GM18861 (cell line): ENCODE data around the gene STOML1.
"Not testable (repeated sequence)": the region's sequence is repeated elsewhere in the genome, so short reads cannot be mapped to it uniquely, and the experiment has no call there.

ENCODE experiments used
- ATAC-seq: cut with Tn5 transposase; IDR thresholded peaks from one replicate; pipeline ENCODE4 v1.9.1; 2021; ENCODE audit not compliant: unreplicated experiment

Gene STOML1

GRCh38 chr15:73948982-73949381 lies 43.1 kb downstream of the STOML1 start:
- no peak for ATAC-seq

GRCh38 chr15:73948396-73948795 lies 43.7 kb downstream of the STOML1 start:
- no peak for ATAC-seq

DNA sequence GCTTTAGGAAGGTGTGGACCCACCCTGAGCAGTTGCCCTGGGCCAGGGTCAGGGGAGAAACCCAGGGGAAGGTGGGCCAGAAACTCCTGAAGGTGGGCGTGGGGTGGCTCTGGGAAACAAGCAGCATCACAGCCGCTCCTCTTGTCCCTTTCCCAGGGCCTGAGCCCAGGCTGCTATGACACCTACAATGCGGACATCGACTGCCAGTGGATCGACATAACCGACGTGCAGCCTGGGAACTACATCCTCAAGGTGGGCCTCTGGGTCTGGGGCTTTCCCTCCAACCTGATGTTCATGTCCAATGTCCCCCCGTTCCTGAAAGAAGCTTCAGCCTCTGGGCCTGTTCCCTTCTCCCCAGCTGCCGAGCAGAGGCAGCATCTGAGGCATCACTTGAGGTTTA lies 44.4 kb downstream of the STOML1 start:
- ATAC-seq, result no peak

- ATAC-seq, result no peak
These were observed 45.2 kb downstream of the STOML1 start for GRCh38 chr15:73946795-73947370.

DNA sequence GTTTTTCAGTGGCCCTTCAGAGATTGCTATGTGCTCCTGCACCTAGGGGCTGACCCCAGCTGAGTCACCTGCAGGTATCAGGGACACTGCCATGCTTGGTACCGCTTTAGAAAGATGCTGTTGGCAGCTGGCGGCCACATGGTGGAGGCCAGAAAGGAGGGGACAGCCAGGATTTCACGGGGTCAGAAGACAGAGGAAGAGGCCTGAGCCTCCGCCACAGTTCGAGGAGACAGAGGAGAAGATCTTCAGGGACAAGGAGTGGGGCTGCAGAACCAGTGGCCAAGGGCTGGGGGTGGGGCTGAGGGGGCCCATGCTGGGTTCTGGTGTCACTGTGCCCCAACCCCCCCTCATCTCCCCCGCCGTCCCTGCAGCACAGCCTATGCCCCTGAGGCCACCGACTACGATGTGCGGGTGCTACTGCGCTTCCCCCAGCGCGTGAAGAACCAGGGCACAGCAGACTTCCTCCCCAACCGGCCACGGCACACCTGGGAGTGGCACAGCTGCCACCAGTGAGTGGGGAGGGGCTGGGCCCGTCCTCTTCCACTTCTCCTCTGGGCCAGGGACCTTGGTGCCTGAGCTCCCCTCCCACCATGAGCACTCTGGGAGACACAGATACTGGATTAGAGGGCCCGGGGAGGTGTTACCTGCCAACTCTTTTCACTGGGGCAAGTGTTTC lies 45.9 kb downstream of the STOML1 start:
- ATAC-seq, result no peak

DNA sequence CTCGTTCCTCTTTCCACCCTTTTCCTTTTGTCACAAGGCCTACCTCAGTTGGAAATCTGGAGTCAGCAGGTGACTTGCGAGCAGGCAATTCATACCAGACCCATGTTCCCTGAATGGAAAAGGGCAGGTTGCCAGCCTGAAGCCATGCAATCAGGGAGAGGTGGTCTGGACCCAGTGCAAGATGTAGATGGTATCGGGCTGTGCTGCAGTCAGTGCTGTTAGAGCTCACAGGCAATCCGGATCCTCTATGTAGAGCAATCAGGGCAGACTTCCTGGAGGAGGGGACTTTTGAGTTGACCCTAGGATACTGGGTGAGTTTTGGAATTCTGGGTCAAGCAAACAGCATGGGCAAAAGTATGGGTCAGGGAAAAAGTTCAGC lies 47.0 kb downstream of the STOML1 start:
- ATAC-seq, result no peak

GRCh38 chr15:73944161-73945129 lies 47.6 kb downstream of the STOML1 start:
- ATAC-seq, result no peak

DNA sequence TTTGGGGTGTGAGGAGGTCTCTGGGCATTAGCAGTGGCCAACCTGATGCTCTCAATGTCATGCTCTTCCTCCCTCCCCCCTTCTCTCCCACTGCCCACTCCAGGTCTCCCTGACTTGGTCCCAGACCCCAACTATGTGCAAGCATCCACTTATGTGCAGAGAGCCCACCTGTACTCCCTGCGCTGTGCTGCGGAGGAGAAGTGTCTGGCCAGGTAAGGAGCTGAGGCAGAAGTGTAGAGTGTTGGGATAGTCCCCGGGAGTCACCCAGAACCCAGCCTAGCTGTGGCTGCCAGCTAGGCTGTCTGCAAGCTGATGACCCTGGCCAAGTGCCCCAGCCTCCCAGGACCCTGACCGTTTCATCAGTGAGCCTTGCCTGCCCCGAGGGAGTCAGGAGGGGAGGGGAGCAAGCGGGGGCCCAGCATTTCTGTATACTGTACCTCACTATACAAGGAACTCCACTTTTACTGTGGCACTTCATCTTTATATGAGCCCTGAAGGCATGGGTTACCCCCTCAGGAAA lies 49.3 kb downstream of the STOML1 start:
- no peak for ATAC-seq

- ATAC-seq, result no peak
These were observed 50.0 kb downstream of the STOML1 start for GRCh38 chr15:73941871-73942635.

GRCh38 chr15:73941449-73941848 lies 50.6 kb downstream of the STOML1 start:
- no peak for ATAC-seq

- no peak for ATAC-seq
These were observed 51.1 kb downstream of the STOML1 start for GRCh38 chr15:73941044-73941443.

DNA sequence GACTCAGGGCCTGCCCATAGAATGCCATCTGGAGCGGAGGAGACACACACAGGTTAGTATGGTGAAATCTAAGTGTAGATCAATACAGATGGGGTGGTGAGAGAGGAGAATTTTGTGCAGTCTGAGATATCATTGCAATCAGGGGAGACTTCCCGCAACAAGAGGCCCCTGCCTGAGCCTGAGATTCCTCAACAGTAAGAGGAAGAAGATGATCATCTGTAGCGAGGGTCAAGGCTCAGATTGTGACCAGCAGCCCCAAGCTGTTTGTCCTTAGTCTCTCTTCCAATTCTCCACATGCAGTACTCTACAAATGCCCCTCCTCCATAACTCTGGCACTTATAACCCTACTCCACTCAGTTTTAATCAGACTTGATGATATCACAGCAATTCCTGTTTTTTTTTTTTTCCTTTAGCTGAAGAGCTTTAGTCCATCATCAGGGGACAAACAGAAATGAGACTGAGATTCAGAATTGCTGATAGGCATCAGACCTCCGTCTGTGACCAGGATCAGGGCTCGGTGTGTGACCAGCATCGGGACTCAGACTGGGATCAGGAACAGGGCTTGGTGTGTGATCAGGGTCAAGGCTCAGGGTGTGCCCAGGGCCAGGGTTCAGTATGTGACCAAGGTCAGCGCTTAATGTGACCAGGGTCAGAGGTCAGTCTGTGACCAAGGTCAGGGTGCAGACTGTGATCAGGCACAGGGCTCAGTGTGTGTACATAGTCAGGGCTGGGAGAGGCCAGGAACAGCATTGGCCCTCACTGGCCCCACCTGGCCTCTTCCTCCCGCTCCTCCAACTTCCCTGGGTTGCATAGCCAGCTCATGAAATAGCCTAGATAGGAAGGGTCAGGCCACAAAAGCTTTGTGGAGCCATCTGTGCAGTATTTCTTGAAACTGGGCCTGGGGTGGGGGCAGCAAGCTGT lies 51.8 kb downstream of the STOML1 start:
- no peak for ATAC-seq

- ATAC-seq, result no peak
These were observed 53.0 kb downstream of the STOML1 start for GRCh38 chr15:73939138-73939537.

GRCh38 chr15:73938516-73938915 lies 53.6 kb downstream of the STOML1 start:
- not testable (repeated sequence) for ATAC-seq

DNA sequence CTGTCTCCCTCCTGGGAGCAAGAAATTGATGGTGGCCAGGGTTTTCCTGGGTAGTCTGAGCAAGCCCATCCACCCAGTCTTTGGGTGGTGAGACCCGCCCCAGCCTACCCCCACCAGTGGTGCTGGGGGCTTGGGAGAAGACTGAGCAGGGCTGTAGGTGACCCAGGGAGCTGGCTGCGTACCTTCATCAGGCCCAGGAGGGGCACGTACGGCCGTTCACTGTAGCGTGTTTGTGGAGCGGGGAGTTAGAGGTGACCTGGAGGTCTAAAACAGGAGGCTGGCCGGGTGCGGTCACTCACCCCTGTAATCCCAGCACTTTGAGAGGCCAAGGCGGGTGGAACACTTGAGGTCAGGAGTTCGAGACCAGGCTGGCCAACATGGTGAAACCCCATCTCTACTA lies 54.4 kb downstream of the STOML1 start:
- ATAC-seq, result no peak

DNA sequence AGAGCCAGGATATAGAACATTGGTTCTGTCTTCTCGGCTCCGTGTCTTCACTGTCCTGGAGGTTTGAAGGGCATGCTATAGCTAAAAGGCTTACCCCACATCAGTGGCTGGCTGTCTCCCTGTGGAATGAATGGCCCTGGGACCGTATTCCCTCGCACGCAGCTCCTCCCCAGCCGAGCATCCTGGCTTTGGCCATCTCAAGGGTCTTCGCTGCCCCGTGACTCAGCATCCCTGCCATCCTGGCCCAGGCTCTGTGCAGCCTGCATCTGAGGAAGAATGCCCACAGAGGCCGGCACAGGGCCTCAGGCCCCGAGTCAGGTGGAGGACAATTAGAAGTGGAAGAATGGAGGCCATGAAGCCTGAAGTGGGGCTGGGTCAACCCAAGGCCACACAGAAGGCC lies 54.8 kb downstream of the STOML1 start:
- ATAC-seq, result no peak

- ATAC-seq, result no peak
These were observed 55.4 kb downstream of the STOML1 start for GRCh38 chr15:73936588-73937290.

DNA sequence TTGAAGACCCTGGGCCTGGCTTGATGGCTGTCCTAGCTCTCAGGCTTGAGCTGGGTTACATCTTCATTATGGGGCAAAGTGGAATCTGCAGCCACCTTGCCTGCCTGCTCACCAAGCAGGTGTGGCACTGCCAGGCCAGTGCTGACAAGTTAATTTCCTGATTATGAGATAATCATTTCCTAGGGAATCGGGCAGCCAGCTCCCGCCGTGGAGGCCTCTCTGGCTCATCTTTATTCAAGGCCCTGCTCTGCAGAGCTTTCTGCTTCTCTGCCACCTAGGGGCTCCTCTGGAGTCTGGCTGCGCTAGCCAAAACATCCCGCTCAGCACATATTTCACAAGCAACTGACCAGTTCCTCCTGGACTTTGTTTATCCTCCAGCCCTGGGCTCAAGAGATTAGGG lies 55.9 kb downstream of the STOML1 start:
- ATAC-seq, result no peak

DNA sequence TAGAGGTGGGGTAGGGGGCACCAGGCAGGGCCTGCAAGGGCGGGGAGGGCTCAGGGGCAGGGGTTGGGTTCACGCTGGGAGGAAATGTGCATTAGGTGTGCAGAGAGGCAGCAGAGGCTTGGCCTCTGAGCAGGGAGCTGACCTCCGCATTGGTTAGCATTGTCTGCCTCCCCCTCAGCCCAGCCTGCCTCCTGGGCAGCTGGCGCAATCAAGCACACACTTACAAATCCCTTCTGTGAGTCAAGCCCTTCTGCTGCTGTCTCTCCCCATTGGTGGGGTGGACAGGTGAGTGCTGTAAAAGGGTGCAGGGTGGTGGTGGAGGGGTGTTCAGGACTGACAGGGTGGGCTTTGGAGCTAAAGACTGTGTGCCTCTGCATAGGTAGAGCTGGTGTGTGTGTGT lies 56.5 kb downstream of the STOML1 start:
- ATAC-seq, result no peak
